T-cell (primary cell): ENCODE results near the gene SRSF1. TPM values are rescaled to one million over a fixed set of nuclear protein-coding genes. Genes with fewer than 3 reads are reported as not detected.
"Not testable (repeated sequence)": the region's sequence is repeated elsewhere in the genome, so short reads cannot be mapped to it uniquely, and the experiment has no call there.

Experiments used
- ATAC-seq, 4 experiments: fragments of 200-7000 bp in 3 of 4; fragments of 150-1000 bp in 1 of 4; cut with Tn5 transposase; replicated peaks in 1 of 4; 1 replicate in 3 of 4; 2 replicates in 1 of 4; pipeline ENCODE4 v1.10.0; 2021; ENCODE audit warnings: moderate library complexity in 3 of 4, mild to moderate bottlenecking in 2 of 4, moderate number of reproducible peaks in 1 of 4
- CTCF ChIA-PET, 2 donors: fragments of 300-600 bp; sonication (Branson Sonifier 250); formaldehyde crosslinking; loops; one replicate each; lab custom pipeline; 2022; ENCODE audit warnings: antibody characterized with exemption in 2 of 2; lab: Charles Lee
- POLR2A ChIA-PET, 2 donors: fragments of 300-600 bp; sonication (Branson Sonifier 250); formaldehyde crosslinking; loops; one replicate each; lab custom pipeline; 2022; ENCODE audit warnings: antibody characterized with exemption in 2 of 2; lab: Charles Lee
- DNase-seq, 35 experiments: peaks; one replicate each; pipeline versions ENCODE4 v3.0.0 to v3.0.0-alpha.2; 2013 to 2023
- H3K27ac ChIP-seq: one replicate; pipeline ENCODE4 v1.5.1; 2013; ENCODE audit warnings: low read length
- H3K27me3 ChIP-seq, 2 experiments: replicated peaks in 1 of 2; 1 replicate in 1 of 2; 2 replicates in 1 of 2; pipeline versions ENCODE4 v1.6.1 to v1.7.0; 2013; ENCODE audit warnings: low read length in 1 of 2, mixed read lengths in 1 of 2; ENCODE audit not compliant: control insufficient read depth in 2 of 2, insufficient read depth in 2 of 2; ENCODE audit errors: extremely low read depth in 1 of 2
- H3K36me3 ChIP-seq, 2 donors: 1 replicate in 1 of 2; 2 replicates in 1 of 2; pipeline versions ENCODE4 v1.6.1 to v1.7.0; 2013; ENCODE audit warnings: low read length in 1 of 2; ENCODE audit not compliant: control insufficient read depth in 2 of 2, insufficient read depth in 1 of 2; ENCODE audit errors: extremely low read depth in 1 of 2
- H3K4me1 ChIP-seq, 2 experiments: 1 replicate in 1 of 2; 2 replicates in 1 of 2; pipeline versions ENCODE4 v1.6.1 to v1.7.0; 2013; ENCODE audit warnings: low read length in 2 of 2, mixed read lengths in 1 of 2; ENCODE audit not compliant: insufficient read depth in 2 of 2, control insufficient read depth in 1 of 2; ENCODE audit errors: extremely low read depth in 1 of 2
- H3K4me3 ChIP-seq, 2 donors: 1 replicate in 1 of 2; 2 replicates in 1 of 2; pipeline versions ENCODE4 v1.5.1 to v1.7.0; 2013; ENCODE audit warnings: mild to moderate bottlenecking in 2 of 2, low read length in 1 of 2, moderate library complexity in 1 of 2; ENCODE audit not compliant: control insufficient read depth in 1 of 2; ENCODE audit errors: extremely low read depth in 1 of 2
- H3K9me3 ChIP-seq: 2 replicates; pipeline ENCODE4 v1.7.0; 2013
- H3K27ac Mint-ChIP-seq, 2 donors: one replicate each; pipeline ENCODE4 v1.8.0; 2020 to 2021; ENCODE audit warnings: mild to moderate bottlenecking in 2 of 2, mixed read lengths in 2 of 2
- H3K27me3 Mint-ChIP-seq, 2 donors: one replicate each; pipeline ENCODE4 v1.8.0; 2021 to 2022; ENCODE audit warnings: mixed read lengths in 2 of 2
- H3K36me3 Mint-ChIP-seq: one replicate; pipeline ENCODE4 v1.8.0; 2021; ENCODE audit warnings: mixed read lengths
- H3K4me1 Mint-ChIP-seq, 3 donors: one replicate each; pipeline ENCODE4 v1.8.0; 2020 to 2022; ENCODE audit warnings: mixed read lengths in 3 of 3, mild to moderate bottlenecking in 1 of 3
- H3K4me3 Mint-ChIP-seq, 3 donors: one replicate each; pipeline ENCODE4 v1.8.0; 2020 to 2022; ENCODE audit warnings: mild to moderate bottlenecking in 3 of 3, mixed read lengths in 3 of 3, moderate library complexity in 3 of 3
- H3K9me3 Mint-ChIP-seq, 3 donors: one replicate each; pipeline ENCODE4 v1.8.0; 2020 to 2022; ENCODE audit warnings: mixed read lengths in 3 of 3
- WGBS: methylation state at CpG from one replicate; pipeline ENCODE4 v1.1.5; 2013; ENCODE audit warnings: missing lambda C conversion rate; ENCODE audit not compliant: insufficient coverage; 5-methylcytosine and 5-hydroxymethylcytosine counted together
- total RNA-seq, 35 experiments: library from RNA in 6 of 35; stranded (reverse) in 6 of 35; fragments of 120-200 nt in 1 of 35; gene quantifications; one replicate each; pipeline versions ENCODE4 v1.2.1 to v1.2.4 and lab custom pipeline; 2013 to 2026

SRSF1 gene
- total RNA-seq, 5 donors from 2014 or later (not counting 1 experiment from before 2014, with no cell fraction given) = 112 to 266 (median 261) TPM

- ATAC-seq (no peak), DNase-seq (no peak)
- Mint-ChIP-seq H3K27ac (no peak overlapping the region), H3K4me1 (peaks cover 4 to 6% (median 6%) of the 10 kb centered on the region in 3 donors), H3K9me3 (no peaks in the 10 kb centered on the region), H3K27me3 (peaks cover 8 to 10% of the 10 kb centered on the region in 2 donors), H3K36me3 (no peaks in the 10 kb centered on the region), H3K4me3 (no peak overlapping the region)
- POLR2A ChIA-PET = no interaction called here
- H3K27ac ChIP-seq = no peak overlapping the region
- no peaks in the 10 kb centered on the region for H3K36me3 ChIP-seq
- no peaks in the 10 kb centered on the region for H3K4me1 ChIP-seq
- H3K9me3 ChIP-seq = no peaks in the 10 kb centered on the region
- CTCF ChIA-PET = interaction anchor here in 1 of 2 donors (0.5 kb wide), 1 partner anchor 72 kb away, joined by 4 read pairs; no protein-coding TSS in a partner anchor
- peaks cover 0 to 6% of the 10 kb centered on the region in 2 experiments for H3K27me3 ChIP-seq
- H3K4me3 ChIP-seq = no peak overlapping the region
- 100% methylated on average over 1 of the region's 1 CpG for WGBS
These were observed 44.4 kb upstream of the SRSF1 start for GRCh38 chr17:58051468-58051867.

- no peaks in the 10 kb centered on the region for H3K36me3 Mint-ChIP-seq
- peaks cover 0 to 9% of the 10 kb centered on the region in 2 experiments for H3K27me3 ChIP-seq
- H3K27ac Mint-ChIP-seq = no peak overlapping the region
- no peak overlapping the region for H3K4me3 ChIP-seq
- ChIA-PET POLR2A (interaction anchor here in 1 of 2 donors (0.5 kb wide), 1 partner anchor 129 kb away, joined by 3 read pairs; no protein-coding TSS in a partner anchor), CTCF (interaction anchor here in 1 of 2 donors (0.5 kb wide), 1 partner anchor 72 kb away, joined by 4 read pairs; no protein-coding TSS in a partner anchor)
- ATAC-seq (no peak), DNase-seq (no peak)
- H3K27me3 Mint-ChIP-seq = peaks cover 10% of the 10 kb centered on the region in 2 donors
- no peaks in the 10 kb centered on the region for H3K9me3 Mint-ChIP-seq
- H3K27ac ChIP-seq = no peak overlapping the region
- H3K36me3 ChIP-seq = no peaks in the 10 kb centered on the region
- H3K4me1 ChIP-seq = no peaks in the 10 kb centered on the region
- H3K4me1 Mint-ChIP-seq = peaks cover 4 to 6% (median 6%) of the 10 kb centered on the region in 3 donors
- 100% methylated on average over 1 of the region's 2 CpGs for WGBS
- H3K4me3 Mint-ChIP-seq = no peak overlapping the region
- H3K9me3 ChIP-seq = no peaks in the 10 kb centered on the region
These were observed 43.9 kb upstream of the SRSF1 start for GRCh38 chr17:58050966-58051365.

GRCh38 chr17:58049533-58049932, 42.5 kb upstream of the SRSF1 start:
- 78% methylated on average over 1 of the region's 4 CpGs for WGBS

GRCh38 chr17:58047376-58048150, 40.5 kb upstream of the SRSF1 start:
- Mint-ChIP-seq H3K4me3 (no peak overlapping the region), H3K27me3 (peaks cover 28 to 30% of the 10 kb centered on the region in 2 donors), H3K36me3 (no peaks in the 10 kb centered on the region), H3K27ac (no peak overlapping the region), H3K9me3 (no peaks in the 10 kb centered on the region), H3K4me1 (no peaks in the 10 kb centered on the region)
- WGBS = 95% methylated on average over 4 of the region's 4 CpGs
- Histone ChIP-seq H3K9me3 (no peaks in the 10 kb centered on the region), H3K4me1 (no peaks in the 10 kb centered on the region), H3K36me3 (no peaks in the 10 kb centered on the region), H3K4me3 (no peak overlapping the region), H3K27me3 (peaks cover 0 to 15% of the 10 kb centered on the region in 2 experiments), H3K27ac (no peak overlapping the region)
- ChIA-PET POLR2A (no interaction called here), CTCF (no interaction called here)
- DNase-seq (no peak), ATAC-seq (no peak)

More at GRCh38 chr17:58049533-58049932, 42.5 kb upstream of the SRSF1 start:
- no peak overlapping the region for H3K27ac Mint-ChIP-seq
- POLR2A ChIA-PET = no interaction called here
- H3K4me3 ChIP-seq = no peak overlapping the region
- H3K9me3 ChIP-seq = no peaks in the 10 kb centered on the region
- H3K27me3 ChIP-seq = peaks cover 0 to 12% of the 10 kb centered on the region in 2 experiments
- ATAC-seq = no peak
- H3K9me3 Mint-ChIP-seq = no peaks in the 10 kb centered on the region
- H3K4me1 ChIP-seq = no peaks in the 10 kb centered on the region
- H3K36me3 ChIP-seq = no peaks in the 10 kb centered on the region
- CTCF ChIA-PET = interaction anchor here in 1 of 2 donors (0.6 kb wide), 1 partner anchor 163 kb away, joined by 3 read pairs; no protein-coding TSS in a partner anchor
- H3K4me1 Mint-ChIP-seq = peaks cover 4 to 6% (median 6%) of the 10 kb centered on the region in 3 donors
- H3K4me3 Mint-ChIP-seq = no peak overlapping the region
- H3K27ac ChIP-seq = no peak overlapping the region
- H3K27me3 Mint-ChIP-seq = peaks cover 12% of the 10 kb centered on the region in 2 donors
- no peaks in the 10 kb centered on the region for H3K36me3 Mint-ChIP-seq
- no peak for DNase-seq

DNA sequence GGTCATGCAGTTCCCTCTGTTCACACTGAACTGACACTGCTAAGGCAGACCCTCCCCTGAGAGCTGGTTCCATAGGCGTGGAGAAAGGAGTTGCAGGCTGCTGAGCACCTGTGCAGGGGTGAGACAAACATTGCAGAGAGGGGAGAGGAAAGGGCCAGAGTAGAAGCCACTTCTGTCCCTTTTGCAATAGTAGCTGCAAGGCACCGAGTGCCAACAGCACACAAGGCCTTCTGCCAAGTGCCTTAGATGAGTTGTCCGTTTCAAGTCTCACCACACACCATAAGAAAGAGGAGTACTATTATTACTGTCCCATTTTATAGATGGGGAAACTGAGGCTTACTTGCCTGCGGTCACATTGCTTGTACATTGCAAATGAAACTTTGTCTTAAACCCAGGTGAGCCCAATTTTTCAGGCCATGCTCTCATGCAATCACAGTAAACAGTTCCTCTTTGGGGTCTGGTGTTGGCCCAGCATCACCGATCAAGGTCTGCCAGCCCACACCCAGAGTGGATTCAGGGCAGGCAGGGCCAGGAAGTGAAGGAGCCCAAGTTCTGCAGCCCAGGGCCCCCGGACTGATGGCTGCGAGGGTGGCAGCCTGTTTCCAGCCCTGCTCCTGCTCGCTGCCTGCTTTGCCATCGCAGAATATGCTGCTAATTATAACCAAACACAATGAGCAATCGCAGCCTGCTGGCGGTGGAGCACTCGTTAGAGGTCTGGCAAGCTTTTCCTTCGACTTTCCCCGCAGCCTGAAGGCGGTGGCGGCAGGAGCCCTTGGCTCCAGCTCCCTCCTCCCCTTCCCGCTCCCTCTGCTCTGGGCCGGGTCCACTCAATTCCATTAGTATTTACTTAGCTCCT, 39.4 kb upstream of the SRSF1 start:
- Mint-ChIP-seq H3K27ac (no peak overlapping the region), H3K27me3 (peaks cover 32 to 34% of the 10 kb centered on the region in 2 donors)

DNA sequence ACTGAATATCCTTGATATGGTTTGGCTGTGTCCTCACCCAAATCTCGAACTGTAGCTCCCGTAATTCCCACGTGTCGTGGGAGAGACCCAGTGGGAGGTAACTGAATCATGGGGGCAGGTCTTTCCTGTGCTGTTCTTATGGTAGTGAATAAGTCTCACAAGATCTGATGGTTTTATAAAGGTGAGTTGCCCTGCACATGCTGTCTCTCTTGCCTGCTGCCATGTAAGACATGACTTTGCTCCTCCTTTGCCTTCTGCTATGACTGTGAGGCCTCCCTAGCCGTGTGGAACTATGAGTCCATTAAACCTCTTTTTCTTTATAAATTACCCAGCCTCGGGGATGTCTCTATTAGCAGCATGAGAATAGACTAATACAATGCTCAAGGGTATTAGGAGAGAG, 37.2 kb upstream of the SRSF1 start:
- H3K4me3 Mint-ChIP-seq, ATAC-seq, H3K36me3 ChIP-seq, H3K27ac Mint-ChIP-seq, H3K4me3 ChIP-seq, H3K9me3 ChIP-seq, H3K4me1 ChIP-seq, H3K36me3 Mint-ChIP-seq, H3K27ac ChIP-seq, DNase-seq, H3K4me1 Mint-ChIP-seq, H3K9me3 Mint-ChIP-seq, POLR2A ChIA-PET: not testable (repeated sequence)
- H3K27me3 ChIP-seq = peaks cover 0 to 25% of the 10 kb centered on the region in 2 experiments
- CTCF ChIA-PET = interaction anchor here (0.6 kb wide), 3 partner anchors 20 to 336 kb away, joined by 3 to 6 read pairs (median 3); no protein-coding TSS in a partner anchor
- 95% methylated on average over 4 of the region's 6 CpGs for WGBS
- H3K27me3 Mint-ChIP-seq = peaks cover 35 to 41% of the 10 kb centered on the region in 2 donors

More for the DNA sequence above, 39.4 kb upstream of the SRSF1 start:
- ChIA-PET CTCF (no interaction called here), POLR2A (no interaction called here)
- WGBS = 73% methylated on average over 13 of the region's 18 CpGs
- H3K4me3 Mint-ChIP-seq = no peak overlapping the region
- H3K9me3 ChIP-seq = no peaks in the 10 kb centered on the region
- DNase-seq = no peak
- H3K4me1 ChIP-seq = no peaks in the 10 kb centered on the region
- no peaks in the 10 kb centered on the region for H3K36me3 ChIP-seq
- H3K4me1 Mint-ChIP-seq = no peaks in the 10 kb centered on the region
- H3K4me3 ChIP-seq = no peak overlapping the region
- H3K9me3 Mint-ChIP-seq = no peaks in the 10 kb centered on the region
- H3K27ac ChIP-seq = no peak overlapping the region
- H3K27me3 ChIP-seq = peaks cover 0 to 15% of the 10 kb centered on the region in 2 experiments
- ATAC-seq = no peak
- no peaks in the 10 kb centered on the region for H3K36me3 Mint-ChIP-seq
